ENCODE results near the gene DGKQ.
A peak's percentile ranks its signal among the peaks of the same experiment; 100 is the strongest.

Gene DGKQ

GRCh38 chr4:989722-990471 lies 16.5 kb upstream of the DGKQ start:
- Histone ChIP-seq H3K9me3 (no peaks in the 10 kb centered on the region), H3K27ac (no peak overlapping the region), H3K27me3 (peaks cover 7% of the 10 kb centered on the region), H3K4me3 (ENCODE audit: low read depth in 1 of 2, low read length in 1 of 2) (no peak overlapping the region), H3K36me3 (no peaks in the 10 kb centered on the region), H3K4me1 (ENCODE audit: control insufficient read depth in 1 of 2, insufficient read depth in 1 of 2, low read depth in 1 of 2, low read length in 1 of 2) (peaks cover 17 to 21% of the 10 kb centered on the region in 2 experiments)
- no peak for TF ChIP-seq CTCF (IDR thresholded peaks at IDR 0.05)

- Histone ChIP-seq H3K27me3 (peaks cover 10% of the 10 kb centered on the region), H3K4me3 (ENCODE audit: low read depth in 1 of 2, low read length in 1 of 2) (no peak overlapping the region), H3K36me3 (no peaks in the 10 kb centered on the region), H3K4me1 (ENCODE audit: control insufficient read depth in 1 of 2, insufficient read depth in 1 of 2, low read depth in 1 of 2, low read length in 1 of 2) (peaks cover 19 to 24% of the 10 kb centered on the region in 2 experiments), H3K9me3 (no peaks in the 10 kb centered on the region), H3K27ac (no peak overlapping the region)
- TF ChIP-seq CTCF (IDR thresholded peaks at IDR 0.05): no peak
These were observed 15.7 kb upstream of the DGKQ start for GRCh38 chr4:988726-989721.

- H3K27ac ChIP-seq: no peak overlapping the region
These were observed 14.5 kb upstream of the DGKQ start for GRCh38 chr4:987624-988513.

GRCh38 chr4:986879-987623 lies 13.7 kb upstream of the DGKQ start, which contains the start of gene IDUA:
IDUA (plus strand) TSS chr4:987044; CDS start chr4:987085, 41 bp downstream.
- Histone ChIP-seq H3K4me3 (ENCODE audit: low read depth in 1 of 2, low read length in 1 of 2) (peak within 1 kb of the TSS; percentile 61 to 73), H3K4me1 (ENCODE audit: control insufficient read depth in 1 of 2, insufficient read depth in 1 of 2, low read depth in 1 of 2, low read length in 1 of 2) (peaks cover 19 to 24% of the 10 kb centered on the region in 2 experiments), H3K27me3 (peaks cover 10% of the 10 kb centered on the region), H3K27ac (peak within 1 kb of the TSS; percentile 27), H3K36me3 (no peaks in the 10 kb centered on the region), H3K9me3 (no peaks in the 10 kb centered on the region)
- no peak for TF ChIP-seq CTCF (IDR thresholded peaks at IDR 0.05)

More at GRCh38 chr4:987624-988513, 14.5 kb upstream of the DGKQ start:
- Histone ChIP-seq H3K4me1 (ENCODE audit: control insufficient read depth in 1 of 2, insufficient read depth in 1 of 2, low read depth in 1 of 2, low read length in 1 of 2) (peaks cover 19 to 24% of the 10 kb centered on the region in 2 experiments), H3K27me3 (peaks cover 10% of the 10 kb centered on the region), H3K36me3 (no peaks in the 10 kb centered on the region), H3K4me3 (ENCODE audit: low read depth in 1 of 2, low read length in 1 of 2) (peak overlapping the region; percentile 61 to 73), H3K9me3 (no peaks in the 10 kb centered on the region)
- TF ChIP-seq CTCF (IDR thresholded peaks at IDR 0.05): no peak

Measured in neutrophil (primary cell).